ENCODE measurements around the gene PCP2. TPM values are rescaled to one million over a fixed set of nuclear protein-coding genes. Genes with fewer than 3 reads are reported as not detected.

Gene PCP2
- total RNA-seq, 4 donors from 2014 or later = 1.6 to 9.9 (median 1.6) TPM

DNA sequence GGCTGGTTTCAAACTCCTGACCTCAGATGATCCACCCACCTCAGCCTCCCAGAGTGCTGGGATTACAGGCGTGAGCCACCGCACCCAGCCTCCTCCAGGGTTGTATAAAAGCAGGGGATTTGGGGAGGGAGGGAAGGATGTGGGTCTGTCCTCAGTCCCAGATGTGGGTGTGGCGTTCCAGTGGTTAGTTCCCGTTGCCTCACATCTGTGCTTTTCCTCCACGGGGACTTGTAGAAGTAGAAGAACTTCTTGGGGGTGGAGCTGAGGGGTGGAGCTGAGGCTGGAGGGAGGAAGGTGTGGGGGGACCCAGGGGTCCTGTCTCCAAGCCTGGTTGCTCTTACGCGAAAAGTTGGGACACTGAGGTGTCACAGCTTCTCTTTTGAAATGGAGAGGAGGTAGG lies 42.9 kb upstream of the PCP2 start:
- H3K27me3 ChIP-seq = peaks cover 29% of the 10 kb centered on the region
- TF ChIP-seq POLR2AphosphoS5 (IDR thresholded peaks at IDR 0.05) (no peak), EP300 (IDR thresholded peaks at IDR 0.05) (no peak), POLR2A (IDR thresholded peaks at IDR 0.05) (no peak)
- TF ChIP-seq, protein P1, sequence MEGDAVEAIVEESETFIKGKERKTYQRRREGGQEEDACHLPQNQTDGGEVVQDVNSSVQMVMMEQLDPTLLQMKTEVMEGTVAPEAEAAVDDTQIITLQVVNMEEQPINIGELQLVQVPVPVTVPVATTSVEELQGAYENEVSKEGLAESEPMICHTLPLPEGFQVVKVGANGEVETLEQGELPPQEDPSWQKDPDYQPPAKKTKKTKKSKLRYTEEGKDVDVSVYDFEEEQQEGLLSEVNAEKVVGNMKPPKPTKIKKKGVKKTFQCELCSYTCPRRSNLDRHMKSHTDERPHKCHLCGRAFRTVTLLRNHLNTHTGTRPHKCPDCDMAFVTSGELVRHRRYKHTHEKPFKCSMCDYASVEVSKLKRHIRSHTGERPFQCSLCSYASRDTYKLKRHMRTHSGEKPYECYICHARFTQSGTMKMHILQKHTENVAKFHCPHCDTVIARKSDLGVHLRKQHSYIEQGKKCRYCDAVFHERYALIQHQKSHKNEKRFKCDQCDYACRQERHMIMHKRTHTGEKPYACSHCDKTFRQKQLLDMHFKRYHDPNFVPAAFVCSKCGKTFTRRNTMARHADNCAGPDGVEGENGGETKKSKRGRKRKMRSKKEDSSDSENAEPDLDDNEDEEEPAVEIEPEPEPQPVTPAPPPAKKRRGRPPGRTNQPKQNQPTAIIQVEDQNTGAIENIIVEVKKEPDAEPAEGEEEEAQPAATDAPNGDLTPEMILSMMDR (IDR thresholded peaks at IDR 0.05) = no peak
- H3K4me3 ChIP-seq = no peak overlapping the region
- no peak overlapping the region for H3K27ac ChIP-seq
- H3K36me3 ChIP-seq = no peaks in the 10 kb centered on the region
- peaks cover 25% of the 10 kb centered on the region for H3K4me1 ChIP-seq
- no peak for DNase-seq (ENCODE audit: low spot score in 2 of 2)
- H3K9me3 ChIP-seq = no peaks in the 10 kb centered on the region
- WGBS = 44% methylated on average over 7 of the region's 7 CpGs

GRCh38 chr19:7674010-7675005 lies 40.8 kb upstream of the PCP2 start:
- Histone ChIP-seq H3K27me3 (peaks cover 46% of the 10 kb centered on the region), H3K27ac (no peak overlapping the region), H3K4me3 (no peak overlapping the region), H3K9me3 (no peaks in the 10 kb centered on the region), H3K4me1 (peaks cover 17% of the 10 kb centered on the region), H3K36me3 (no peaks in the 10 kb centered on the region)
- TF ChIP-seq EP300 (IDR thresholded peaks at IDR 0.05) = no peak
- TF ChIP-seq, protein P1 (IDR thresholded peaks at IDR 0.05) = no peak
- 63% methylated on average over 17 of the region's 21 CpGs for WGBS
- DNase-seq (ENCODE audit: low spot score in 2 of 2) = peak in 1 of 2 donors; percentile 87

GRCh38 chr19:7672522-7672921 lies 39.0 kb upstream of the PCP2 start:
- H3K4me1 ChIP-seq = peaks cover 11% of the 10 kb centered on the region
- TF ChIP-seq POLR2A (IDR thresholded peaks at IDR 0.05) (no peak), POLR2AphosphoS5 (IDR thresholded peaks at IDR 0.05) (no peak), EP300 (IDR thresholded peaks at IDR 0.05) (no peak)
- TF ChIP-seq, protein P1 (IDR thresholded peaks at IDR 0.05) = no peak
- no peaks in the 10 kb centered on the region for H3K36me3 ChIP-seq
- no peaks in the 10 kb centered on the region for H3K9me3 ChIP-seq
- 52% methylated on average over 9 of the region's 9 CpGs for WGBS
- H3K27me3 ChIP-seq = peaks cover 48% of the 10 kb centered on the region
- no peak overlapping the region for H3K4me3 ChIP-seq
- no peak for DNase-seq (ENCODE audit: low spot score in 2 of 2)
- no peak overlapping the region for H3K27ac ChIP-seq

DNA sequence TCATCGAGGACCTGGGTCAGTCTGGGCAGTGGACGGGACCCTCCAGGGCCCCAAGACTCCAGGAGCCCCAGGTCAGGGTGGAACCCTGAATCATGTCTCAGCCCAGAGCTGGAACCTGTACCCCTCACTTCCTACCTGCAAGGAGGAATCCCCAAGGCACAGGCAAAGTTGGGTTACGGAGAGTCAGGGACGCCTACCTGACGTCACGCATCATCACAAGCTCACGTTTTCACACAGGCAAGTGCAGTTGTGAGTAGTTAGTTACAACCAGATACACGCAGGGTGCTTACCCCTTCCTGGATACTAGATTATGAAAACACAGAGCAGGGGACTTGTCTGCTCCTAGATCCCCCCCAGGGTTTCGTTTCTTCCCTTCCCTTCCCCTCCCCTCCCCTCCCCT lies 37.3 kb upstream of the PCP2 start:
- TF ChIP-seq POLR2AphosphoS5 (IDR thresholded peaks at IDR 0.05) = no peak
- no peak for TF ChIP-seq POLR2A (IDR thresholded peaks at IDR 0.05)
- TF ChIP-seq, protein P1 (IDR thresholded peaks at IDR 0.05) = no peak
- no peak for TF ChIP-seq EP300 (IDR thresholded peaks at IDR 0.05)
- Histone ChIP-seq H3K4me3 (no peak overlapping the region), H3K27me3 (peaks cover 44% of the 10 kb centered on the region), H3K36me3 (no peaks in the 10 kb centered on the region), H3K4me1 (peaks cover 11% of the 10 kb centered on the region), H3K9me3 (no peaks in the 10 kb centered on the region), H3K27ac (no peak overlapping the region)
- WGBS = 35% methylated on average over 8 of the region's 9 CpGs
- DNase-seq (ENCODE audit: low spot score in 2 of 2) = no peak

- peaks cover 11% of the 10 kb centered on the region for H3K4me1 ChIP-seq
- H3K27me3 ChIP-seq = peaks cover 48% of the 10 kb centered on the region
- WGBS = 3% methylated on average over 11 of the region's 43 CpGs
- no peak for DNase-seq (ENCODE audit: low spot score in 2 of 2)
- TF ChIP-seq EP300 (IDR thresholded peaks at IDR 0.05) (no peak), POLR2AphosphoS5 (IDR thresholded peaks at IDR 0.05) (no peak)
- no peak overlapping the region for H3K27ac ChIP-seq
- H3K4me3 ChIP-seq = peak overlapping the region; percentile 16
- no peaks in the 10 kb centered on the region for H3K36me3 ChIP-seq
- H3K9me3 ChIP-seq = no peaks in the 10 kb centered on the region
Measured at GRCh38 chr19:7670150-7670783, 36.7 kb upstream of the PCP2 start.

Data from suprapubic skin (tissue), 4 donors.